ENCODE measurements around the gene TPP1.
A peak's percentile ranks its signal among the peaks of the same experiment; 100 is the strongest.

TPP1 gene

GRCh38 chr11:6619004-6619745 is at the start of gene TPP1:
Gene TPP1, minus strand, starts transcription at chr11:6619422. Its CDS starts 22 bp downstream, at chr11:6619400.
- peak within 1 kb of the TSS; percentile 22; the same call in 1 of the 2 replicates for H3K27ac ChIP-seq
- TF ChIP-seq CTCF (IDR thresholded peaks at IDR 0.05): no peak

- H3K27ac ChIP-seq: no peak overlapping the region
- TF ChIP-seq CTCF (IDR thresholded peaks at IDR 0.05): peak; percentile 56
- no peak for TF ChIP-seq ZFX (IDR thresholded peaks at IDR 0.05; ENCODE audit: borderline replicate concordance)
Observed at GRCh38 chr11:6667733-6668374, 48.6 kb upstream of the TPP1 start.

- no peak overlapping the region for H3K27ac ChIP-seq
- no peak for TF ChIP-seq ZFX (IDR thresholded peaks at IDR 0.05; ENCODE audit: borderline replicate concordance)
- TF ChIP-seq CTCF (IDR thresholded peaks at IDR 0.05): no peak
Observed at GRCh38 chr11:6666302-6667183, 47.3 kb upstream of the TPP1 start.

DNA sequence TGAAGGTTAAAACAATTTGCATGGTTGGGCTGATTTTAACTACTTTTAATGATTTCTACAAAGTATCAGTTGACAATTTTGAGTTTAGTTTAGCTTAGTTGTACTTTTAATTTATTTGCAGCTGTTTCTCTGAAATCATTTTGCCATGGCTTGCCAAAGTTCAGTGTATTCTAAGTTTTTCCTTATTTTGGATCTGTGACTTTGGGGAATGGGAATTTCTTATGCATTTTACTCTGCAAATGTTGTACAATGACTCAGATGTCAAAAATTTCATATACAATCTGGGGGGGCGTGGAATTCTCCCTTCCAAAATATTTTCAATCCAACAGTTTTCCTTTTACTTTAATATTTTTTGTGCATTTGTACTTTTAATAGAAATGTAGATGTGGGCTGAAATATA is 45.3 kb upstream of the TPP1 start:
- H3K27ac ChIP-seq: no peak overlapping the region
- TF ChIP-seq ZFX (IDR thresholded peaks at IDR 0.05; ENCODE audit: borderline replicate concordance) (no peak), CTCF (IDR thresholded peaks at IDR 0.05) (no peak)

- TF ChIP-seq CTCF (IDR thresholded peaks at IDR 0.05) (no peak), ZFX (IDR thresholded peaks at IDR 0.05; ENCODE audit: borderline replicate concordance) (no peak)
- no peak overlapping the region for H3K27ac ChIP-seq
Observed at GRCh38 chr11:6663794-6664469, 44.7 kb upstream of the TPP1 start.

- TF ChIP-seq ZFX (IDR thresholded peaks at IDR 0.05; ENCODE audit: borderline replicate concordance): no peak
- H3K27ac ChIP-seq: no peak overlapping the region
Observed at GRCh38 chr11:6660712-6661111, 41.5 kb upstream of the TPP1 start.

- no peak for TF ChIP-seq CTCF (IDR thresholded peaks at IDR 0.05)
- TF ChIP-seq ZFX (IDR thresholded peaks at IDR 0.05; ENCODE audit: borderline replicate concordance): no peak
- no peak overlapping the region for H3K27ac ChIP-seq
Observed at GRCh38 chr11:6658647-6659046, 39.4 kb upstream of the TPP1 start.

All from 22Rv1 (cell line).